ENCODE data around the gene CDPF1.

The CDPF1 gene

GRCh38 chr22:46290121-46290842 lies 40.2 kb upstream of the CDPF1 start:
- H3K27me3 Mint-ChIP-seq (ENCODE audit: low read depth), result peaks cover 9% of the 10 kb centered on the region
- no peaks in the 10 kb centered on the region for H3K4me1 Mint-ChIP-seq
- H3K36me3 Mint-ChIP-seq (ENCODE audit: low read depth), result peaks cover 35% of the 10 kb centered on the region
- no peaks in the 10 kb centered on the region for H3K9me3 Mint-ChIP-seq
- H3K4me3 Mint-ChIP-seq, result no peak overlapping the region
- no peak for TF ChIP-seq CTCF (IDR thresholded peaks at IDR 0.05; ENCODE audit: unreplicated experiment in 3 of 3)
- H3K27ac Mint-ChIP-seq, result no peak overlapping the region

- TF ChIP-seq CTCF (IDR thresholded peaks at IDR 0.05; ENCODE audit: unreplicated experiment in 3 of 3), result no peak
- Mint-ChIP-seq H3K27me3 (ENCODE audit: low read depth) (peaks cover 9% of the 10 kb centered on the region), H3K9me3 (no peaks in the 10 kb centered on the region), H3K4me3 (no peak overlapping the region), H3K36me3 (ENCODE audit: low read depth) (peaks cover 40% of the 10 kb centered on the region), H3K4me1 (no peaks in the 10 kb centered on the region), H3K27ac (no peak overlapping the region)
These were observed 39.3 kb upstream of the CDPF1 start for GRCh38 chr22:46289244-46289891.

GRCh38 chr22:46288846-46289243 lies 38.8 kb upstream of the CDPF1 start:
- Mint-ChIP-seq H3K36me3 (ENCODE audit: low read depth) (peaks cover 45% of the 10 kb centered on the region), H3K4me3 (no peak overlapping the region), H3K27ac (no peak overlapping the region), H3K27me3 (ENCODE audit: low read depth) (peaks cover 5% of the 10 kb centered on the region), H3K4me1 (no peaks in the 10 kb centered on the region), H3K9me3 (no peaks in the 10 kb centered on the region)
- no peak for TF ChIP-seq CTCF (IDR thresholded peaks at IDR 0.05; ENCODE audit: unreplicated experiment in 3 of 3)

- Mint-ChIP-seq H3K27ac (no peak overlapping the region), H3K27me3 (ENCODE audit: low read depth) (peaks cover under 1% of the 10 kb centered on the region), H3K4me1 (no peaks in the 10 kb centered on the region), H3K4me3 (no peak overlapping the region), H3K9me3 (no peaks in the 10 kb centered on the region), H3K36me3 (ENCODE audit: low read depth) (peaks cover 39% of the 10 kb centered on the region)
- TF ChIP-seq CTCF (IDR thresholded peaks at IDR 0.05; ENCODE audit: unreplicated experiment in 3 of 3), result no peak
These were observed 38.0 kb upstream of the CDPF1 start for GRCh38 chr22:46287873-46288751.

- H3K4me3 Mint-ChIP-seq, result no peak overlapping the region
- peaks cover 31% of the 10 kb centered on the region for H3K36me3 Mint-ChIP-seq (ENCODE audit: low read depth)
- H3K4me1 Mint-ChIP-seq, result no peaks in the 10 kb centered on the region
- no peak for TF ChIP-seq CTCF (IDR thresholded peaks at IDR 0.05; ENCODE audit: unreplicated experiment in 3 of 3)
- H3K27ac Mint-ChIP-seq, result no peak overlapping the region
- no peaks in the 10 kb centered on the region for H3K9me3 Mint-ChIP-seq
- no peaks in the 10 kb centered on the region for H3K27me3 Mint-ChIP-seq (ENCODE audit: low read depth)
These were observed 37.1 kb upstream of the CDPF1 start for GRCh38 chr22:46286941-46287872.
